Endothelial cell of umbilical vein (primary cell): ENCODE results near the gene CNIH1. TPM values are rescaled to one million over a fixed set of nuclear protein-coding genes. Genes with fewer than 3 reads are reported as not detected.

Source experiments
- BruUV-seq: library from RNA; stranded (reverse); fragments of 400-500 nt; replicated peaks from 2 replicates; lab custom pipeline; 2021; lab: Mats Ljungman, UMichigan
- CTCF ChIA-PET: fragments of 300-600, 350-600 bp; sonication (Branson Sonifier 250); formaldehyde crosslinking; loops from one replicate; lab custom pipeline; 2021; ENCODE audit warnings: antibody characterized with exemption, inconsistent platforms; lab: Charles Lee
- POLR2A ChIA-PET: fragments of 300-600, 350-600 bp; sonication (Branson Sonifier 250); formaldehyde crosslinking; loops from one replicate; lab custom pipeline; 2021; ENCODE audit warnings: antibody characterized with exemption, inconsistent platforms; lab: Charles Lee
- DNase-seq: peaks from one replicate; pipeline ENCODE4 v3.0.0-alpha.2; 2011; ENCODE audit warnings: low read depth, low spot score
- FAIRE-seq: peaks from 2 replicates; lab custom pipeline; 2011; peaks lifted over from hg19 to GRCh38; lab: Jason Lieb, UNC
- H2AFZ ChIP-seq: 2 replicates; pipeline ENCODE4 v1.6.0; 2012; ENCODE audit warnings: low read depth, low read length, control low read depth, inconsistent platforms
- H3K27ac ChIP-seq: 2 replicates; pipeline ENCODE4 v1.5.1; 2011; ENCODE audit warnings: low read depth, mild to moderate bottlenecking, control low read depth, low read length, moderate library complexity; ENCODE audit not compliant: insufficient read depth
- H3K27me3 ChIP-seq, 2 experiments: 2 replicates each; pipeline versions ENCODE4 v1.6.0 to v1.6.1; 2011; ENCODE audit warnings: low read length in 2 of 2, mixed read lengths in 1 of 2; ENCODE audit not compliant: control insufficient read depth in 2 of 2, insufficient read depth in 2 of 2
- H3K36me3 ChIP-seq, 2 experiments: 2 replicates in 1 of 2; 3 replicates in 1 of 2; pipeline ENCODE4 v1.5.1; 2011; ENCODE audit warnings: low read length in 2 of 2, mild to moderate bottlenecking in 1 of 2, moderate library complexity in 1 of 2; ENCODE audit not compliant: control insufficient read depth in 2 of 2, insufficient read depth in 2 of 2; ENCODE audit errors: extremely low read depth in 1 of 2
- H3K4me1 ChIP-seq: 3 replicates; pipeline ENCODE4 v1.5.1; 2011; ENCODE audit warnings: mild to moderate bottlenecking, low read length; ENCODE audit not compliant: control insufficient read depth, insufficient read depth; ENCODE audit errors: extremely low read depth
- H3K4me2 ChIP-seq: 2 replicates; pipeline ENCODE4 v1.6.1; 2011; ENCODE audit warnings: low read length, control low read depth, mixed read lengths; ENCODE audit not compliant: insufficient read depth
- H3K4me3 ChIP-seq, 3 experiments: fragments of 200-600 bp in 1 of 3; sonication (generic), shearing (Covaris generic) in 1 of 3; replicated peaks in 1 of 3; 2 replicates each; pipeline ENCODE4 v1.5.1; 2011 to 2016; ENCODE audit warnings: control low read depth in 3 of 3, low read length in 3 of 3, mild to moderate bottlenecking in 2 of 3, inconsistent platforms in 1 of 3, low read depth in 1 of 3, moderate library complexity in 1 of 3; ENCODE audit not compliant: insufficient read depth in 1 of 3
- H3K79me2 ChIP-seq: 2 replicates; pipeline ENCODE4 v1.6.0; 2012; ENCODE audit warnings: low read length, inconsistent platforms; ENCODE audit not compliant: control insufficient read depth, insufficient read depth
- H3K9ac ChIP-seq: replicated peaks from 2 replicates; pipeline ENCODE3; 2011; ENCODE audit warnings: low read length, control low read depth; ENCODE audit not compliant: insufficient read depth; ENCODE audit errors: extremely low read depth
- H3K9me1 ChIP-seq: replicated peaks from 3 replicates; pipeline ENCODE4 v1.6.0; 2011; ENCODE audit warnings: mild to moderate bottlenecking, low read length; ENCODE audit not compliant: control insufficient read depth, insufficient read depth; ENCODE audit errors: extremely low read depth
- H3K9me3 ChIP-seq: replicated peaks from 2 replicates; pipeline ENCODE4 v1.5.1; 2012; ENCODE audit warnings: low read length, inconsistent platforms; ENCODE audit not compliant: control insufficient read depth, insufficient read depth
- H4K20me1 ChIP-seq: replicated peaks from 2 replicates; pipeline ENCODE3; 2011; ENCODE audit warnings: mild to moderate bottlenecking, low read length; ENCODE audit not compliant: control insufficient read depth, insufficient read depth; ENCODE audit errors: extremely low read depth
- CTCF ChIP-seq, 2 donors: IDR thresholded peaks; 1 replicate in 1 of 2; 2 replicates in 1 of 2; pipeline ENCODE4 v1.5.1; 2011; ENCODE audit warnings: low read length in 2 of 2, mild to moderate bottlenecking in 2 of 2, moderate library complexity in 2 of 2, control low read depth in 1 of 2, inconsistent platforms in 1 of 2, low read depth in 1 of 2; ENCODE audit not compliant: insufficient read depth in 1 of 2; ENCODE audit errors: extremely low read depth in 1 of 2
- EZH2 ChIP-seq: IDR thresholded peaks from 2 replicates; pipeline ENCODE4 v1.6.1; 2012; ENCODE audit warnings: borderline replicate concordance, low read depth, mild to moderate bottlenecking, moderate library complexity, low read length, inconsistent platforms; ENCODE audit not compliant: severe bottlenecking
- GATA2 ChIP-seq: IDR thresholded peaks from 2 replicates; pipeline ENCODE4 v1.7.0; 2011; ENCODE audit warnings: low read depth, mild to moderate bottlenecking, moderate library complexity, mixed read lengths, low read length; ENCODE audit not compliant: insufficient read length, insufficient read depth
- MYC ChIP-seq: IDR thresholded peaks from one replicate; pipeline ENCODE4 v1.6.1; 2011; ENCODE audit warnings: mild to moderate bottlenecking, low read depth, low read length
- POLR2A ChIP-seq: IDR thresholded peaks from 2 replicates; pipeline ENCODE4 v1.6.1; 2012; ENCODE audit warnings: low read depth, mild to moderate bottlenecking, control low read depth, low read length
- POLR2AphosphoS5 ChIP-seq: IDR thresholded peaks from 2 replicates; pipeline ENCODE4 v1.6.1; 2012; ENCODE audit warnings: low read depth, mild to moderate bottlenecking, control low read depth, low read length, moderate library complexity; ENCODE audit not compliant: insufficient read depth
- dilution Hi-C: fragments of 300-500 bp; cut with MboI; formaldehyde crosslinking; loops from one replicate; pipeline ENCODE4 v1.15.0; 2019; ENCODE audit warnings: low sequenced_read_pairs; ENCODE audit not compliant: extremely low pct_ligation_motif_present
- intact Hi-C: fragments of 100-400 bp; cut with micrococcal nuclease; formaldehyde crosslinking; loops from one replicate; pipeline ENCODE4 v1.10.0; 2022
- polyA plus RNA-seq, 4 experiments: library from polyadenylated mRNA; depleted of rRNA in 3 of 4; stranded (reverse) in 3 of 4; unstranded in 1 of 4; fragments of >200 nt; gene quantifications; 2 replicates each; pipeline versions ENCODE4 v1.2.1 to v1.2.3, GENCODE V29; 2011 to 2012; ENCODE audit warnings: missing spikeins in 1 of 4
- total RNA-seq: library from RNA; stranded (reverse); gene quantifications from 2 replicates; pipeline ENCODE4 v1.2.3, GENCODE V29; 2021

Gene CNIH1
- total and polyA plus RNA-seq, 2 donors (not counting 3 experiments of a cell fraction or from before 2014, with no cell fraction given), result 125 to 328 TPM

GRCh38 chr14:54483073-54483745 lies 42.0 kb upstream of the CNIH1 start:
- Histone ChIP-seq H3K9ac (no peak overlapping the region), H3K9me3 (no peaks in the 10 kb centered on the region), H3K9me1 (no peaks in the 10 kb centered on the region), H3K27ac (no peak overlapping the region), H4K20me1 (no peaks in the 10 kb centered on the region), H3K4me2 (no peak overlapping the region), H3K36me3 (peaks cover 5% of the 10 kb centered on the region in 2 experiments), H3K79me2 (peaks cover 34% of the 10 kb centered on the region), H2AFZ (no peak overlapping the region), H3K4me3 (no peak overlapping the region), H3K27me3 (no peaks in the 10 kb centered on the region), H3K4me1 (peaks cover 6% of the 10 kb centered on the region)
- TF ChIP-seq EZH2 (no peak), POLR2A (no peak), POLR2AphosphoS5 (no peak), MYC (no peak), GATA2 (no peak), CTCF (IDR thresholded peaks at IDR 0.05; ENCODE audit: extremely low read depth in 1 of 2, insufficient read depth in 1 of 2, low read depth in 1 of 2, low read length in 2 of 2) (no peak)
- ChIA-PET POLR2A (no interaction called here), CTCF (interaction anchor here (0.9 kb wide), 1 partner anchor 12 kb away, joined by 3 read pairs; no protein-coding TSS in a partner anchor)
- no peak for FAIRE-seq
- no TSS peak for BruUV-seq
- intact Hi-C loops (no loop called here), dilution Hi-C loops (no loop called here)
- no peak for DNase-seq
